ENCODE data around the gene ANGPTL3. TPM values are rescaled to one million over a fixed set of nuclear protein-coding genes. Genes with fewer than 3 reads are reported as not detected.
"Not testable (repeated sequence)": the region's sequence is repeated elsewhere in the genome, so short reads cannot be mapped to it uniquely, and the experiment has no call there.

Gene ANGPTL3
- total RNA-seq, 4 donors from 2014 or later = not detected

- no peaks in the 10 kb centered on the region for H3K4me1 ChIP-seq
- no peak overlapping the region for H3K27ac ChIP-seq (replicated peaks in 1 of 4)
- H3K4me3 ChIP-seq = no peak overlapping the region
- no peaks in the 10 kb centered on the region for H3K27me3 ChIP-seq
- 94% methylated on average over 5 of the region's 5 CpGs for WGBS
- no peak for TF ChIP-seq EP300 (IDR thresholded peaks at IDR 0.05)
- no peak for TF ChIP-seq CTCF (IDR thresholded peaks at IDR 0.05)
- no peak for TF ChIP-seq POLR2A (IDR thresholded peaks at IDR 0.05; ENCODE audit: low read depth)
- no peak for TF ChIP-seq POLR2AphosphoS5 (IDR thresholded peaks at IDR 0.05)
- DNase-seq (ENCODE audit: extremely low spot score) = no peak
- no peaks in the 10 kb centered on the region for H3K36me3 ChIP-seq
- no peaks in the 10 kb centered on the region for H3K9me3 ChIP-seq
- intact Hi-C loops (cut with DNase I) = no loop called here
These were observed 1.7 kb downstream of the ANGPTL3 start for GRCh38 chr1:62599044-62599443.

GRCh38 chr1:62601457-62601856 is 4.1 kb downstream of the ANGPTL3 start:
- intact Hi-C loops (cut with DNase I) = no loop called here
- 96% methylated on average over 2 of the region's 2 CpGs for WGBS
- H3K36me3 ChIP-seq = no peaks in the 10 kb centered on the region
- no peak overlapping the region for H3K4me3 ChIP-seq
- H3K4me1 ChIP-seq = no peaks in the 10 kb centered on the region
- H3K9me3 ChIP-seq = no peaks in the 10 kb centered on the region
- TF ChIP-seq EP300 (IDR thresholded peaks at IDR 0.05) (no peak), CTCF (IDR thresholded peaks at IDR 0.05) (no peak), POLR2AphosphoS5 (IDR thresholded peaks at IDR 0.05) (no peak), POLR2A (IDR thresholded peaks at IDR 0.05; ENCODE audit: low read depth) (no peak)
- no peak for DNase-seq (ENCODE audit: extremely low spot score)
- no peaks in the 10 kb centered on the region for H3K27me3 ChIP-seq
- H3K27ac ChIP-seq (replicated peaks in 1 of 4) = no peak overlapping the region

- Histone ChIP-seq H3K4me1 (no peaks in the 10 kb centered on the region), H3K27me3 (no peaks in the 10 kb centered on the region), H3K4me3 (no peak overlapping the region), H3K36me3 (peaks cover 0 to 17% (median 0%) of the 10 kb centered on the region in 4 donors), H3K27ac (replicated peaks in 1 of 4) (no peak overlapping the region), H3K9me3 (no peaks in the 10 kb centered on the region)
- TF ChIP-seq POLR2AphosphoS5 (IDR thresholded peaks at IDR 0.05) (no peak), EP300 (IDR thresholded peaks at IDR 0.05) (no peak), CTCF (IDR thresholded peaks at IDR 0.05) (no peak), POLR2A (IDR thresholded peaks at IDR 0.05; ENCODE audit: low read depth) (no peak)
- intact Hi-C loops (cut with DNase I) = no loop called here
- DNase-seq (ENCODE audit: extremely low spot score) = no peak
These were observed 11.6 kb downstream of the ANGPTL3 start for GRCh38 chr1:62608905-62609304.

- peaks cover 0 to 17% (median 0%) of the 10 kb centered on the region in 4 donors for H3K36me3 ChIP-seq
- H3K27me3 ChIP-seq; DNase-seq (ENCODE audit: extremely low spot score); intact Hi-C loops (cut with DNase I); H3K4me1 ChIP-seq; H3K27ac ChIP-seq (replicated peaks in 1 of 4); H3K4me3 ChIP-seq; H3K9me3 ChIP-seq: not testable (repeated sequence)
- 100% methylated on average over 1 of the region's 1 CpG for WGBS
These were observed 13.3 kb downstream of the ANGPTL3 start for GRCh38 chr1:62610588-62610987.

- no peak for DNase-seq (ENCODE audit: extremely low spot score)
- no peak overlapping the region for H3K4me3 ChIP-seq
- no peaks in the 10 kb centered on the region for H3K4me1 ChIP-seq
- no peaks in the 10 kb centered on the region for H3K27me3 ChIP-seq
- H3K9me3 ChIP-seq = no peaks in the 10 kb centered on the region
- intact Hi-C loops (cut with DNase I) = no loop called here
- TF ChIP-seq POLR2A (IDR thresholded peaks at IDR 0.05; ENCODE audit: low read depth) (no peak), CTCF (IDR thresholded peaks at IDR 0.05) (no peak), POLR2AphosphoS5 (IDR thresholded peaks at IDR 0.05) (no peak), EP300 (IDR thresholded peaks at IDR 0.05) (no peak)
- peaks cover 0 to 17% (median under 1%) of the 10 kb centered on the region in 4 donors for H3K36me3 ChIP-seq
- H3K27ac ChIP-seq (replicated peaks in 1 of 4) = no peak overlapping the region
- 95% methylated on average over 2 of the region's 2 CpGs for WGBS
These were observed 15.4 kb downstream of the ANGPTL3 start for GRCh38 chr1:62612770-62613169.
